Thyroid gland (tissue), 4 donors: ENCODE measurements around the gene DIPK1C.

ENCODE experiments used
- POLR2A ChIP-seq, 2 donors: fragments of 450-650 bp; IDR thresholded peaks; one replicate each; pipeline ENCODE4 v1.6.1; 2017; ENCODE audit warnings: antibody characterized with exemption in 2 of 2, mild to moderate bottlenecking in 2 of 2, moderate library complexity in 1 of 2
- TF ChIP-seq, protein P1 (sequence below), 6 experiments: fragments of 200-600 bp in 3 of 6; fragments of 450-650 bp in 3 of 6; sonication (generic) in 3 of 6; IDR thresholded peaks; one replicate each; pipeline ENCODE4 v1.5.1; 2016 to 2019; ENCODE audit warnings: antibody characterized with exemption in 6 of 6, mild to moderate bottlenecking in 2 of 6, inconsistent platforms in 1 of 6, moderate library complexity in 1 of 6

DNA sequence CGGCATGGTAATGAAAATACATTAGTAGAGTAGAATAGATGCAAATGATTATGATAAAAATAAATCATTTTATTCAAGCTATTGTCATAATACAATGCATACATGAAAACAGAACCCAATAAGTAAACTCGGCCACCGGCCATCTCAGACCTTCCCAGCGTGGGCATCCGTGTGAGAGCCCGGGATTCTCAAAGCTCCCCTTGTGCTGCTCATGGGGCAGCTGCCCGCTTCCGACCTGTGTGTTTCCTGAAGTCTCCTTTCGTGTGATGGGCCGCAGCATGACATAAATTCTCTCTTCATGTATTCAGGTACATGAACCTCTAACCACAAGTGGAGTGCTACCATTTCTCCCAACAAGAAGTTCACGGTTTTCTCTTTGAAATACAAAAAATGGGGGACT is 25.6 kb upstream of the DIPK1C start:
- TF ChIP-seq POLR2A (IDR thresholded peaks at IDR 0.05): no peak
- TF ChIP-seq, protein P1, sequence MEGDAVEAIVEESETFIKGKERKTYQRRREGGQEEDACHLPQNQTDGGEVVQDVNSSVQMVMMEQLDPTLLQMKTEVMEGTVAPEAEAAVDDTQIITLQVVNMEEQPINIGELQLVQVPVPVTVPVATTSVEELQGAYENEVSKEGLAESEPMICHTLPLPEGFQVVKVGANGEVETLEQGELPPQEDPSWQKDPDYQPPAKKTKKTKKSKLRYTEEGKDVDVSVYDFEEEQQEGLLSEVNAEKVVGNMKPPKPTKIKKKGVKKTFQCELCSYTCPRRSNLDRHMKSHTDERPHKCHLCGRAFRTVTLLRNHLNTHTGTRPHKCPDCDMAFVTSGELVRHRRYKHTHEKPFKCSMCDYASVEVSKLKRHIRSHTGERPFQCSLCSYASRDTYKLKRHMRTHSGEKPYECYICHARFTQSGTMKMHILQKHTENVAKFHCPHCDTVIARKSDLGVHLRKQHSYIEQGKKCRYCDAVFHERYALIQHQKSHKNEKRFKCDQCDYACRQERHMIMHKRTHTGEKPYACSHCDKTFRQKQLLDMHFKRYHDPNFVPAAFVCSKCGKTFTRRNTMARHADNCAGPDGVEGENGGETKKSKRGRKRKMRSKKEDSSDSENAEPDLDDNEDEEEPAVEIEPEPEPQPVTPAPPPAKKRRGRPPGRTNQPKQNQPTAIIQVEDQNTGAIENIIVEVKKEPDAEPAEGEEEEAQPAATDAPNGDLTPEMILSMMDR (IDR thresholded peaks at IDR 0.05): no peak
